ENCODE results near the gene TNIK. TPM values are rescaled to one million over a fixed set of nuclear protein-coding genes. Genes with fewer than 3 reads are reported as not detected.

TNIK gene
- total and polyA plus RNA-seq, 2 of the 13 experiments (the other 11 are each of a cell fraction or from before 2014, with no cell fraction given) = 0.15 to 0.22 TPM

DNA sequence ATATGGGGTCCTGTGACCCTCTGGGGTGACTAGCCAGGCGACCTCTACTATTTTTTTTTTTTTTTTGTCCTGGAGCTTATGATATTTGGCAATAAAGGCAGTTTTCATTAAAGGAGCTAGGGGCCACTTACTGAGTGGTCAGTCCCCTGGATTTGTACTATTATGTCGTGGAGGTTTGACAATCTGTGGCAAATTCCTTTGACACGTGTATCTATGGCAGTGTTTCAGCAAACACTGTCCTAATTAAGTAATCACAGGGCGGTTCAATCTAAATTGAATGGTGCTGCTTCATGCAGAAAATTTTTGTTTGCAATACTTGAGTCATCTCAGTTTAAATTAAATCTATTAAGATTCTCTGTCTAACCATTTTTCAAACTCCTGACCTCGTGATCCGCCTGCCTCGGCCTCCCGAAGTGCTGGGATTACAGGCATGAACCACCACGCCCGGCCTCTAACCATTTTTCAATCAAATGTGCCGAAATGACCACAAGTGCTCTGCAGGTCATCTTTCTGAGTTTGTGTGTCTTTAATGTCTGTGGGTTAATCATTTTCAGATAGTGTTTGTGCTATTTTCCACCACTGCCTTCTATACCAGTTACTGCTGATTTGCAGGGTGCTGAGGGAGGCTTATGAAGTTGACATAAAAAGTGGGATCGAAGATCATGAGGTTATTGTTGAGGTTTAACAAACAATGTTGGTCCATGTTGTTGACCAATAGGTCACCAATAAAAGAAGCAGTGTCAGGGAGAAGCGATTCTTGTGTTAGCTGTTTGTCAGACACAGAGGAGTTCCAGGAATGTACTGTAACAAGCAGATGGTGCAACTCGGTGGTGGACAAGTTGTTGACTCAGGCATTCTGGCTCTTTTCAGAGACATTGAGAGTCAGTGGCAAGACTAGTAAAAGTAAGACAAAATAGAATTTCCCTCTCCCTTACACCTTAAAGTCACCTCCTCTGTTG, 415.1 kb downstream of the TNIK start (continued):
- TF ChIP-seq, protein P1, sequence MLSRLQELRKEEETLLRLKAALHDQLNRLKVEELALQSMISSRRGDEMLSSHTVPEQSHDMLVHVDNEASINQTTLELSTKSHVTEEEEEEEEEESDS (CRISPR knock-in tag; IDR thresholded peaks at IDR 0.05; ENCODE audit: borderline replicate concordance) = no peak
- TF ChIP-seq ATF7 (IDR thresholded peaks at IDR 0.05) = peak; percentile 81
- TF ChIP-seq ATF7 (CRISPR knock-in tag; IDR thresholded peaks at IDR 0.05) = peak; percentile 73; the same call in 1 of the 2 replicates
- TF ChIP-seq, protein P2, sequence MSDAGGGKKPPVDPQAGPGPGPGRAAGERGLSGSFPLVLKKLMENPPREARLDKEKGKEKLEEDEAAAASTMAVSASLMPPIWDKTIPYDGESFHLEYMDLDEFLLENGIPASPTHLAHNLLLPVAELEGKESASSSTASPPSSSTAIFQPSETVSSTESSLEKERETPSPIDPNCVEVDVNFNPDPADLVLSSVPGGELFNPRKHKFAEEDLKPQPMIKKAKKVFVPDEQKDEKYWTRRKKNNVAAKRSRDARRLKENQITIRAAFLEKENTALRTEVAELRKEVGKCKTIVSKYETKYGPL (CRISPR knock-in tag; IDR thresholded peaks at IDR 0.05) = no peak
- TF ChIP-seq MAFG (CRISPR knock-in tag; IDR thresholded peaks at IDR 0.05) = no peak; the same call in 1 of the 2 replicates
- TF ChIP-seq, protein P3, sequence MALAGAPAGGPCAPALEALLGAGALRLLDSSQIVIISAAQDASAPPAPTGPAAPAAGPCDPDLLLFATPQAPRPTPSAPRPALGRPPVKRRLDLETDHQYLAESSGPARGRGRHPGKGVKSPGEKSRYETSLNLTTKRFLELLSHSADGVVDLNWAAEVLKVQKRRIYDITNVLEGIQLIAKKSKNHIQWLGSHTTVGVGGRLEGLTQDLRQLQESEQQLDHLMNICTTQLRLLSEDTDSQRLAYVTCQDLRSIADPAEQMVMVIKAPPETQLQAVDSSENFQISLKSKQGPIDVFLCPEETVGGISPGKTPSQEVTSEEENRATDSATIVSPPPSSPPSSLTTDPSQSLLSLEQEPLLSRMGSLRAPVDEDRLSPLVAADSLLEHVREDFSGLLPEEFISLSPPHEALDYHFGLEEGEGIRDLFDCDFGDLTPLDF (CRISPR knock-in tag; IDR thresholded peaks at IDR 0.05) = no peak
- TF ChIP-seq NFE2 (CRISPR knock-in tag; IDR thresholded peaks at IDR 0.05) = no peak
- no peak for TF ChIP-seq ZNF468 (CRISPR knock-in tag; IDR thresholded peaks at IDR 0.05)
- peak; percentile 88; the same call in 1 of the 2 replicates for TF ChIP-seq ZNF709 (CRISPR knock-in tag; IDR thresholded peaks at IDR 0.05)
- TF ChIP-seq, protein P4, sequence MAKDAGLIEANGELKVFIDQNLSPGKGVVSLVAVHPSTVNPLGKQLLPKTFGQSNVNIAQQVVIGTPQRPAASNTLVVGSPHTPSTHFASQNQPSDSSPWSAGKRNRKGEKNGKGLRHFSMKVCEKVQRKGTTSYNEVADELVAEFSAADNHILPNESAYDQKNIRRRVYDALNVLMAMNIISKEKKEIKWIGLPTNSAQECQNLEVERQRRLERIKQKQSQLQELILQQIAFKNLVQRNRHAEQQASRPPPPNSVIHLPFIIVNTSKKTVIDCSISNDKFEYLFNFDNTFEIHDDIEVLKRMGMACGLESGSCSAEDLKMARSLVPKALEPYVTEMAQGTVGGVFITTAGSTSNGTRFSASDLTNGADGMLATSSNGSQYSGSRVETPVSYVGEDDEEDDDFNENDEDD (CRISPR knock-in tag; IDR thresholded peaks at IDR 0.05; ENCODE audit: borderline replicate concordance) = peak; percentile 47; the same call in 1 of the 2 replicates
- no peak for TF ChIP-seq ZNF180 (CRISPR knock-in tag; IDR thresholded peaks at IDR 0.05; ENCODE audit: borderline replicate concordance, low read depth)
- TF ChIP-seq HNRNPL (IDR thresholded peaks at IDR 0.05; ENCODE audit: low read depth, low read length) = no peak
- TF ChIP-seq ZNF432 (CRISPR knock-in tag; IDR thresholded peaks at IDR 0.05; ENCODE audit: borderline replicate concordance) = no peak
- TF ChIP-seq, protein P5, sequence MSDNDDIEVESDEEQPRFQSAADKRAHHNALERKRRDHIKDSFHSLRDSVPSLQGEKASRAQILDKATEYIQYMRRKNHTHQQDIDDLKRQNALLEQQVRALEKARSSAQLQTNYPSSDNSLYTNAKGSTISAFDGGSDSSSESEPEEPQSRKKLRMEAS (IDR thresholded peaks at IDR 0.05) = peak; percentile 82; the same call in 1 of the 2 replicates
- TF ChIP-seq ARHGAP35 (CRISPR knock-in tag; IDR thresholded peaks at IDR 0.05; ENCODE audit: borderline replicate concordance) = no peak
- TF ChIP-seq MLLT10 (CRISPR knock-in tag; IDR thresholded peaks at IDR 0.05) = no peak
- peak; percentile 90 for TF ChIP-seq MAFF (IDR thresholded peaks at IDR 0.05; ENCODE audit: low read depth, low read length)
- TF ChIP-seq KDM5A (IDR thresholded peaks at IDR 0.05; ENCODE audit: borderline replicate concordance, low read length) = no peak; the same call in 1 of the 2 replicates
- TF ChIP-seq, protein P6, sequence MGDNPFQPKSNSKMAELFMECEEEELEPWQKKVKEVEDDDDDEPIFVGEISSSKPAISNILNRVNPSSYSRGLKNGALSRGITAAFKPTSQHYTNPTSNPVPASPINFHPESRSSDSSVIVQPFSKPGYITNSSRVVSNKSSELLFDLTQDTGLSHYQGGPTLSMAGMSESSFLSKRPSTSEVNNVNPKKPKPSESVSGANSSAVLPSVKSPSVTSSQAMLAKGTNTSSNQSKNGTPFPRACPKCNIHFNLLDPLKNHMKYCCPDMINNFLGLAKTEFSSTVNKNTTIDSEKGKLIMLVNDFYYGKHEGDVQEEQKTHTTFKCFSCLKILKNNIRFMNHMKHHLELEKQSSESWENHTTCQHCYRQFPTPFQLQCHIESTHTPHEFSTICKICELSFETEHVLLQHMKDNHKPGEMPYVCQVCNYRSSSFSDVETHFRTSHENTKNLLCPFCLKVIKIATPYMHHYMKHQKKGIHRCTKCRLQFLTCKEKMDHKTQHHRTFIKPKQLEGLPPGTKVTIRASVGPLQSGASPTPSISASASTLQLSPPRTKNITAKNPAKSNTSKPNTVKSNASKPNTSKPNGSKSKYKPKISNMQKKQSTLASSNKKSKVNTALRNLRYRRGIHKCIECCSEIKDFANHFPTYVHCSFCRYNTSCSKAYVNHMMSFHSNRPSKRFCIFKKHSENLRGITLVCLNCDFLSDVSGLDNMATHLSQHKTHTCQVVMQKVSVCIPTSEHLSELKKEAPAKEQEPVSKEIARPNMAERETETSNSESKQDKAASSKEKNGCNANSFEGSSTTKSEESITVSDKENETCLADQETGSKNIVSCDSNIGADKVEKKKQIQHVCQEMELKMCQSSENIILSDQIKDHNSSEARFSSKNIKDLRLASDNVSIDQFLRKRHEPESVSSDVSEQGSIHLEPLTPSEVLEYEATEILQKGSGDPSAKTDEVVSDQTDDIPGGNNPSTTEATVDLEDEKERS (CRISPR knock-in tag; IDR thresholded peaks at IDR 0.05) = no peak
- TF ChIP-seq ZNF24 (IDR thresholded peaks at IDR 0.05) = no peak
- TF ChIP-seq PITX1 (CRISPR knock-in tag; IDR thresholded peaks at IDR 0.05) = peak; percentile 97
- peak; percentile 68; the same call in 1 of the 2 replicates for TF ChIP-seq ZFP36L1 (CRISPR knock-in tag; IDR thresholded peaks at IDR 0.05)
- TF ChIP-seq ZNF878 (CRISPR knock-in tag; IDR thresholded peaks at IDR 0.05) = peak; percentile 78; the same call in 1 of the 2 replicates

Data from HepG2 (cell line).